ENCODE data around the gene SETDB2.

The SETDB2 gene

GRCh38 chr13:49539746-49540145 lies 95.7 kb downstream of the SETDB2 start:
- H3K9ac ChIP-seq (ENCODE audit: low read depth, low read length, poor library complexity, severe bottlenecking), result peak overlapping the region; percentile 14
- H2AFZ ChIP-seq (ENCODE audit: low read length), result no peak overlapping the region
- no peaks in the 10 kb centered on the region for H3F3A ChIP-seq (ENCODE audit: low read depth)
- no peaks in the 10 kb centered on the region for H3K27me3 ChIP-seq (ENCODE audit: insufficient read depth, low read length, poor library complexity, severe bottlenecking)
- H3K9me3 ChIP-seq (ENCODE audit: insufficient read depth, low read depth, low read length), result no peaks in the 10 kb centered on the region
- H3K4me1 ChIP-seq (ENCODE audit: insufficient read depth, low read length, poor library complexity, severe bottlenecking), result peaks cover 9% of the 10 kb centered on the region
- no peaks in the 10 kb centered on the region for H3K79me2 ChIP-seq (ENCODE audit: insufficient read depth, low read length)
- no peaks in the 10 kb centered on the region for H3K9me2 ChIP-seq (replicated peaks; ENCODE audit: low read depth, low read length)
- peaks cover 10% of the 10 kb centered on the region for H3K36me3 ChIP-seq (ENCODE audit: insufficient read depth, low read length)
- H3K4me2 ChIP-seq (ENCODE audit: low read depth, low read length, poor library complexity, severe bottlenecking), result no peak overlapping the region
- no peak overlapping the region for H3K4me3 ChIP-seq (ENCODE audit: low read length, poor library complexity, severe bottlenecking)
- no peaks in the 10 kb centered on the region for H4K20me1 ChIP-seq (ENCODE audit: insufficient read depth, low read length, poor library complexity, severe bottlenecking)
- TF ChIP-seq CTCF (conservative IDR thresholded peaks at IDR 0.05; ENCODE audit: low read length) (no peak), EZH2phosphoT487 (IDR thresholded peaks at IDR 0.05; ENCODE audit: borderline replicate concordance) (no peak)

GRCh38 chr13:49540552-49540951 lies 96.5 kb downstream of the SETDB2 start:
- no peak for TF ChIP-seq CTCF (conservative IDR thresholded peaks at IDR 0.05; ENCODE audit: low read length)
- no peak for TF ChIP-seq EZH2phosphoT487 (IDR thresholded peaks at IDR 0.05; ENCODE audit: borderline replicate concordance)
- Histone ChIP-seq H3K4me3 (ENCODE audit: low read length, poor library complexity, severe bottlenecking) (no peak overlapping the region), H3K9ac (ENCODE audit: low read depth, low read length, poor library complexity, severe bottlenecking) (no peak overlapping the region), H3F3A (ENCODE audit: low read depth) (no peaks in the 10 kb centered on the region), H3K4me2 (ENCODE audit: low read depth, low read length, poor library complexity, severe bottlenecking) (no peak overlapping the region), H4K20me1 (ENCODE audit: insufficient read depth, low read length, poor library complexity, severe bottlenecking) (no peaks in the 10 kb centered on the region), H3K9me2 (replicated peaks; ENCODE audit: low read depth, low read length) (no peaks in the 10 kb centered on the region), H3K4me1 (ENCODE audit: insufficient read depth, low read length, poor library complexity, severe bottlenecking) (peaks cover 9% of the 10 kb centered on the region), H3K9me3 (ENCODE audit: insufficient read depth, low read depth, low read length) (no peaks in the 10 kb centered on the region), H3K27me3 (ENCODE audit: insufficient read depth, low read length, poor library complexity, severe bottlenecking) (no peaks in the 10 kb centered on the region), H3K36me3 (ENCODE audit: insufficient read depth, low read length) (peaks cover 10% of the 10 kb centered on the region), H2AFZ (ENCODE audit: low read length) (peak overlapping the region; percentile 7; the same call in 1 of the 2 replicates), H3K79me2 (ENCODE audit: insufficient read depth, low read length) (no peaks in the 10 kb centered on the region)

GRCh38 chr13:49543656-49544055 lies 99.6 kb downstream of the SETDB2 start:
- Histone ChIP-seq H3K4me3 (ENCODE audit: low read length, poor library complexity, severe bottlenecking) (no peak overlapping the region), H3K36me3 (ENCODE audit: insufficient read depth, low read length) (peaks cover 12% of the 10 kb centered on the region), H3K9me3 (ENCODE audit: insufficient read depth, low read depth, low read length) (no peaks in the 10 kb centered on the region), H3F3A (ENCODE audit: low read depth) (no peaks in the 10 kb centered on the region), H2AFZ (ENCODE audit: low read length) (no peak overlapping the region), H3K79me2 (ENCODE audit: insufficient read depth, low read length) (no peaks in the 10 kb centered on the region), H3K27me3 (ENCODE audit: insufficient read depth, low read length, poor library complexity, severe bottlenecking) (no peaks in the 10 kb centered on the region), H3K4me1 (ENCODE audit: insufficient read depth, low read length, poor library complexity, severe bottlenecking) (peaks cover 9% of the 10 kb centered on the region), H3K9ac (ENCODE audit: low read depth, low read length, poor library complexity, severe bottlenecking) (no peak overlapping the region), H3K9me2 (replicated peaks; ENCODE audit: low read depth, low read length) (no peaks in the 10 kb centered on the region), H3K4me2 (ENCODE audit: low read depth, low read length, poor library complexity, severe bottlenecking) (no peak overlapping the region), H4K20me1 (ENCODE audit: insufficient read depth, low read length, poor library complexity, severe bottlenecking) (no peaks in the 10 kb centered on the region)
- no peak for TF ChIP-seq CTCF (conservative IDR thresholded peaks at IDR 0.05; ENCODE audit: low read length)
- TF ChIP-seq EZH2phosphoT487 (IDR thresholded peaks at IDR 0.05; ENCODE audit: borderline replicate concordance), result no peak
